Esophagus squamous epithelium (tissue), 4 donors: ENCODE results near the gene CSNK1A1.

Experiments
- CTCF ChIP-seq, 6 experiments: fragments of 450-650 bp in 4 of 6; fragments of 200-600 bp in 2 of 6; sonication (generic) in 2 of 6; IDR thresholded peaks; one replicate each; pipeline ENCODE4 v1.5.1; 2016 to 2019; ENCODE audit warnings: antibody characterized with exemption in 6 of 6, mild to moderate bottlenecking in 4 of 6, moderate library complexity in 4 of 6
- POLR2A ChIP-seq, 4 donors: fragments of 450-650 bp; IDR thresholded peaks; one replicate each; pipeline ENCODE4 v1.6.1; 2017; ENCODE audit warnings: antibody characterized with exemption in 4 of 4, mild to moderate bottlenecking in 4 of 4, moderate library complexity in 3 of 4

GRCh38 chr5:149552038-149552494, 827 bp upstream of the CSNK1A1 start:
- TF ChIP-seq CTCF (IDR thresholded peaks at IDR 0.05) (no peak), POLR2A (IDR thresholded peaks at IDR 0.05) (no peak)
